Measurements from ENCODE around the gene FGGY. TPM values are rescaled to one million over a fixed set of nuclear protein-coding genes. Genes with fewer than 3 reads are reported as not detected.

The FGGY gene
- total RNA-seq, 1 experiment from 2014 or later: 6.4 TPM

GRCh38 chr1:59315529-59316463 is 18.9 kb downstream of the FGGY start:
- Histone ChIP-seq H3K4me1 (peaks cover 19% of the 10 kb centered on the region; the same call in 1 of the 2 replicates), H3K9me3 (no peaks in the 10 kb centered on the region), H3K27me3 (replicated peaks; ENCODE audit: control insufficient read depth, insufficient read depth, low read length) (no peaks in the 10 kb centered on the region), H3K4me3 (ENCODE audit: low read depth, low read length) (no peak overlapping the region), H3K36me3 (ENCODE audit: control insufficient read depth, insufficient read depth, low read length) (no peaks in the 10 kb centered on the region)
- Mint-ChIP-seq H3K27me3 (ENCODE audit: insufficient read depth, unreplicated experiment) (no peaks in the 10 kb centered on the region), H3K4me3 (ENCODE audit: unreplicated experiment) (no peak overlapping the region), H3K36me3 (ENCODE audit: insufficient read depth, unreplicated experiment) (no peaks in the 10 kb centered on the region), H3K9me3 (ENCODE audit: unreplicated experiment) (peaks cover 9% of the 10 kb centered on the region), H3K27ac (ENCODE audit: unreplicated experiment) (peak overlapping the region; percentile 59), H3K4me1 (ENCODE audit: low read depth, unreplicated experiment) (peaks cover 14% of the 10 kb centered on the region)
- DNase-seq: no peak
- ChIA-PET POLR2A (interaction anchor here (0.7 kb wide), 1 partner anchor 22 kb away, joined by 8 read pairs; no protein-coding TSS in a partner anchor), CTCF (no interaction called here)
- intact Hi-C loops (cut with micrococcal nuclease; ENCODE audit: unreplicated experiment): no loop called here
- TF ChIP-seq, protein P1, sequence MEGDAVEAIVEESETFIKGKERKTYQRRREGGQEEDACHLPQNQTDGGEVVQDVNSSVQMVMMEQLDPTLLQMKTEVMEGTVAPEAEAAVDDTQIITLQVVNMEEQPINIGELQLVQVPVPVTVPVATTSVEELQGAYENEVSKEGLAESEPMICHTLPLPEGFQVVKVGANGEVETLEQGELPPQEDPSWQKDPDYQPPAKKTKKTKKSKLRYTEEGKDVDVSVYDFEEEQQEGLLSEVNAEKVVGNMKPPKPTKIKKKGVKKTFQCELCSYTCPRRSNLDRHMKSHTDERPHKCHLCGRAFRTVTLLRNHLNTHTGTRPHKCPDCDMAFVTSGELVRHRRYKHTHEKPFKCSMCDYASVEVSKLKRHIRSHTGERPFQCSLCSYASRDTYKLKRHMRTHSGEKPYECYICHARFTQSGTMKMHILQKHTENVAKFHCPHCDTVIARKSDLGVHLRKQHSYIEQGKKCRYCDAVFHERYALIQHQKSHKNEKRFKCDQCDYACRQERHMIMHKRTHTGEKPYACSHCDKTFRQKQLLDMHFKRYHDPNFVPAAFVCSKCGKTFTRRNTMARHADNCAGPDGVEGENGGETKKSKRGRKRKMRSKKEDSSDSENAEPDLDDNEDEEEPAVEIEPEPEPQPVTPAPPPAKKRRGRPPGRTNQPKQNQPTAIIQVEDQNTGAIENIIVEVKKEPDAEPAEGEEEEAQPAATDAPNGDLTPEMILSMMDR (IDR thresholded peaks at IDR 0.05; ENCODE audit: insufficient read depth in 1 of 2, low read depth in 1 of 2, low read length in 1 of 2, severe bottlenecking in 1 of 2, unreplicated experiment in 1 of 2): no peak
- BruUV-seq (replicated peaks): no TSS peak

GRCh38 chr1:59316497-59317128 is 19.7 kb downstream of the FGGY start:
- no peak for DNase-seq
- peaks cover 14% of the 10 kb centered on the region for H3K4me1 Mint-ChIP-seq (ENCODE audit: low read depth, unreplicated experiment)
- H3K27me3 ChIP-seq (replicated peaks; ENCODE audit: control insufficient read depth, insufficient read depth, low read length): no peaks in the 10 kb centered on the region
- POLR2A ChIA-PET: no interaction called here
- CTCF ChIA-PET: no interaction called here
- peaks cover under 1% of the 10 kb centered on the region for H3K36me3 Mint-ChIP-seq (ENCODE audit: insufficient read depth, unreplicated experiment)
- H3K9me3 Mint-ChIP-seq (ENCODE audit: unreplicated experiment): peaks cover 9% of the 10 kb centered on the region
- no peak overlapping the region for H3K4me3 Mint-ChIP-seq (ENCODE audit: unreplicated experiment)
- H3K4me1 ChIP-seq: peaks cover 19% of the 10 kb centered on the region; the same call in 1 of the 2 replicates
- H3K27ac Mint-ChIP-seq (ENCODE audit: unreplicated experiment): peak overlapping the region; percentile 51
- intact Hi-C loops (cut with micrococcal nuclease; ENCODE audit: unreplicated experiment): no loop called here
- BruUV-seq (replicated peaks): no TSS peak
- H3K27me3 Mint-ChIP-seq (ENCODE audit: insufficient read depth, unreplicated experiment): no peaks in the 10 kb centered on the region
- no peak overlapping the region for H3K4me3 ChIP-seq (ENCODE audit: low read depth, low read length)
- TF ChIP-seq, protein P1 (IDR thresholded peaks at IDR 0.05; ENCODE audit: insufficient read depth in 1 of 2, low read depth in 1 of 2, low read length in 1 of 2, severe bottlenecking in 1 of 2, unreplicated experiment in 1 of 2): no peak
- H3K9me3 ChIP-seq: no peaks in the 10 kb centered on the region
- no peaks in the 10 kb centered on the region for H3K36me3 ChIP-seq (ENCODE audit: control insufficient read depth, insufficient read depth, low read length)

- peaks cover 4% of the 10 kb centered on the region for H3K9me3 Mint-ChIP-seq (ENCODE audit: unreplicated experiment)
- no peaks in the 10 kb centered on the region for H3K27me3 Mint-ChIP-seq (ENCODE audit: insufficient read depth, unreplicated experiment)
- H3K27ac Mint-ChIP-seq (ENCODE audit: unreplicated experiment): no peak overlapping the region
- TF ChIP-seq, protein P1 (IDR thresholded peaks at IDR 0.05; ENCODE audit: insufficient read depth in 1 of 2, low read depth in 1 of 2, low read length in 1 of 2, severe bottlenecking in 1 of 2, unreplicated experiment in 1 of 2): no peak
- ChIA-PET POLR2A (no interaction called here), CTCF (no interaction called here)
- Histone ChIP-seq H3K4me1 (peaks cover 19% of the 10 kb centered on the region; the same call in 1 of the 2 replicates), H3K36me3 (ENCODE audit: control insufficient read depth, insufficient read depth, low read length) (no peaks in the 10 kb centered on the region), H3K27me3 (replicated peaks; ENCODE audit: control insufficient read depth, insufficient read depth, low read length) (no peaks in the 10 kb centered on the region), H3K4me3 (ENCODE audit: low read depth, low read length) (no peak overlapping the region), H3K9me3 (no peaks in the 10 kb centered on the region)
- no TSS peak for BruUV-seq (replicated peaks)
- intact Hi-C loops (cut with micrococcal nuclease; ENCODE audit: unreplicated experiment): no loop called here
- H3K4me1 Mint-ChIP-seq (ENCODE audit: low read depth, unreplicated experiment): peaks cover 14% of the 10 kb centered on the region
- no peak for DNase-seq
- H3K36me3 Mint-ChIP-seq (ENCODE audit: insufficient read depth, unreplicated experiment): peaks cover 4% of the 10 kb centered on the region
- no peak overlapping the region for H3K4me3 Mint-ChIP-seq (ENCODE audit: unreplicated experiment)
These were observed 20.4 kb downstream of the FGGY start for GRCh38 chr1:59317343-59317742.

Data from Caco-2 (cell line).